Measurements from ENCODE around the gene LEF1.

The LEF1 gene

GRCh38 chr4:108168671-108169523, at the start of gene LEF1:
TSS of gene LEF1 (minus strand) at chr4:108168932. CDS start at chr4:108167767, 1,165 bp downstream.
- no peak for DNase-seq (ENCODE audit: low read depth)

GRCh38 chr4:108216510-108216909, 47.8 kb upstream of the LEF1 start:
- DNase-seq (ENCODE audit: low read depth), result no peak

- DNase-seq (ENCODE audit: low read depth), result no peak
These were observed 46.3 kb upstream of the LEF1 start for GRCh38 chr4:108215055-108215454.

- DNase-seq (ENCODE audit: low read depth), result no peak
These were observed 45.0 kb upstream of the LEF1 start for GRCh38 chr4:108213723-108214122.

GRCh38 chr4:108213308-108213707, 44.6 kb upstream of the LEF1 start:
- no peak for DNase-seq (ENCODE audit: low read depth)

- DNase-seq (ENCODE audit: low read depth), result no peak
These were observed 42.5 kb upstream of the LEF1 start for GRCh38 chr4:108210989-108211835.

GRCh38 chr4:108209489-108209888, 40.8 kb upstream of the LEF1 start:
- DNase-seq (ENCODE audit: low read depth), result no peak

- no peak for DNase-seq (ENCODE audit: low read depth)
These were observed 37.1 kb upstream of the LEF1 start for GRCh38 chr4:108205859-108206258.

GRCh38 chr4:108204518-108204917, 35.8 kb upstream of the LEF1 start:
- DNase-seq (ENCODE audit: low read depth), result no peak

GRCh38 chr4:108203377-108203776, 34.6 kb upstream of the LEF1 start:
- DNase-seq (ENCODE audit: low read depth), result no peak

- DNase-seq (ENCODE audit: low read depth), result no peak
These were observed 33.0 kb upstream of the LEF1 start for GRCh38 chr4:108201774-108202173.

GRCh38 chr4:108199881-108200280, 31.1 kb upstream of the LEF1 start:
- no peak for DNase-seq (ENCODE audit: low read depth)

- DNase-seq (ENCODE audit: low read depth), result no peak
These were observed 25.3 kb upstream of the LEF1 start for GRCh38 chr4:108193886-108194672.

- no peak for DNase-seq (ENCODE audit: low read depth)
These were observed 24.2 kb upstream of the LEF1 start for GRCh38 chr4:108192935-108193334.

- DNase-seq (ENCODE audit: low read depth), result no peak
These were observed 23.3 kb upstream of the LEF1 start for GRCh38 chr4:108192056-108192455.

GRCh38 chr4:108191269-108191914, 22.7 kb upstream of the LEF1 start:
- no peak for DNase-seq (ENCODE audit: low read depth)

GRCh38 chr4:108188770-108189169, 20.0 kb upstream of the LEF1 start:
- no peak for DNase-seq (ENCODE audit: low read depth)

GRCh38 chr4:108185252-108185651, 16.5 kb upstream of the LEF1 start:
- DNase-seq (ENCODE audit: low read depth), result no peak

GRCh38 chr4:108184453-108185049, 15.8 kb upstream of the LEF1 start:
- no peak for DNase-seq (ENCODE audit: low read depth)

GRCh38 chr4:108181704-108182103, 13.0 kb upstream of the LEF1 start:
- DNase-seq (ENCODE audit: low read depth), result no peak

GRCh38 chr4:108180513-108180912, 11.8 kb upstream of the LEF1 start:
- no peak for DNase-seq (ENCODE audit: low read depth)

Measured in non-pigmented ciliary epithelial cell (primary cell).